HepG2 (cell line): Measurements from ENCODE around the gene ATAD1.

ENCODE experiments used
- ARNT ChIP-seq: fragments of 450-650 bp; IDR thresholded peaks from 2 replicates; pipeline ENCODE4 v1.6.1; 2017
- ATF3 ChIP-seq: sonication (generic); formaldehyde crosslinking; IDR thresholded peaks from 2 replicates; pipeline ENCODE4 v1.4.0; 2020; ENCODE audit warnings: missing genetic modification reagents
- ATF6 ChIP-seq: sonication (generic); formaldehyde crosslinking; conservative IDR thresholded peaks from 2 replicates; pipeline ENCODE4 v1.4.0; 2020; ENCODE audit warnings: missing genetic modification reagents
- CTCF ChIP-seq: sonication (generic); formaldehyde crosslinking; IDR thresholded peaks from 2 replicates; pipeline ENCODE4 v1.5.0; 2020; ENCODE audit warnings: mild to moderate bottlenecking, missing genetic modification reagents, moderate library complexity
- EZH2 ChIP-seq: conservative IDR thresholded peaks from 2 replicates; pipeline ENCODE4 v1.6.1; 2012; ENCODE audit warnings: mild to moderate bottlenecking, low read depth, low read length, moderate library complexity
- HDAC2 ChIP-seq: sonication (generic); formaldehyde crosslinking; IDR thresholded peaks from 2 replicates; pipeline ENCODE4 v1.4.0; 2020; ENCODE audit warnings: missing genetic modification reagents
- TCF12 ChIP-seq, 2 experiments: fragments of 450-650 bp in 1 of 2; sonication (generic) in 1 of 2; formaldehyde crosslinking in 1 of 2; IDR thresholded peaks; 2 replicates each; pipeline versions ENCODE4 v1.6.1 to v1.8.0; 2017 to 2022; ENCODE audit warnings: antibody characterized with exemption in 1 of 2, mild to moderate bottlenecking in 1 of 2, missing genetic modification reagents in 1 of 2, moderate library complexity in 1 of 2
- TFDP2 ChIP-seq: sonication (generic); formaldehyde crosslinking; IDR thresholded peaks from 2 replicates; pipeline ENCODE4 v1.4.0; 2020; ENCODE audit warnings: missing genetic modification reagents
- U2AF1 ChIP-seq: fragments of 200-400 bp; formaldehyde crosslinking; optimal IDR thresholded peaks from 2 replicates; pipeline ENCODE3; 2017; ENCODE audit warnings: mild to moderate bottlenecking, low read depth, low read length
- ZBTB20 ChIP-seq: sonication (generic); formaldehyde crosslinking; IDR thresholded peaks from 2 replicates; pipeline ENCODE4 v1.8.1; 2023; ENCODE audit warnings: missing genetic modification reagents, low read depth, mild to moderate bottlenecking, borderline replicate concordance
- ZFP36 ChIP-seq: fragments of 150-350 bp; IDR thresholded peaks from 2 replicates; pipeline ENCODE4 v1.6.1; 2018; ENCODE audit warnings: borderline replicate concordance, low read length, low read depth; ENCODE audit not compliant: partially characterized antibody
- ZNF609 ChIP-seq: sonication (generic); formaldehyde crosslinking; IDR thresholded peaks from 2 replicates; pipeline ENCODE4 v1.4.0; 2020; ENCODE audit warnings: mild to moderate bottlenecking, missing genetic modification reagents, borderline replicate concordance
- ZNF761 ChIP-seq: sonication (generic); formaldehyde crosslinking; conservative IDR thresholded peaks from 2 replicates; pipeline ENCODE4 v1.4.0; 2020; ENCODE audit warnings: mild to moderate bottlenecking, missing genetic modification reagents

GRCh38 chr10:87757685-87758084 lies 60.3 kb downstream of the ATAD1 start:
- no peak for TF ChIP-seq CTCF
- no peak for TF ChIP-seq ZNF761 (CRISPR knock-in tag)
- no peak for TF ChIP-seq U2AF1
- TF ChIP-seq ATF6 (CRISPR knock-in tag): no peak
- TF ChIP-seq EZH2: no peak
- no peak for TF ChIP-seq ZFP36
- TF ChIP-seq TCF12 (IDR thresholded peaks at IDR 0.05): no peak
- TF ChIP-seq TCF12 (CRISPR knock-in tag; IDR thresholded peaks at IDR 0.05): no peak
- no peak for TF ChIP-seq ZNF609 (CRISPR knock-in tag)
- no peak for TF ChIP-seq ATF3 (CRISPR knock-in tag)
- no peak for TF ChIP-seq ZBTB20 (CRISPR knock-in tag)
- no peak for TF ChIP-seq TFDP2 (CRISPR knock-in tag)
- TF ChIP-seq HDAC2 (CRISPR knock-in tag): no peak
- TF ChIP-seq ARNT: no peak
